IPS-20b (cell line): ENCODE data around the gene BMPR1A.
"Not testable (repeated sequence)": the region's sequence is repeated elsewhere in the genome, so short reads cannot be mapped to it uniquely, and the experiment has no call there.

Experiments used
- H3K27ac ChIP-seq: one replicate; pipeline ENCODE4 v1.5.1; 2013; ENCODE audit warnings: low read length
- H3K27me3 ChIP-seq: 2 replicates; pipeline ENCODE4 v1.6.1; 2013; ENCODE audit warnings: mild to moderate bottlenecking, low read length, inconsistent platforms; ENCODE audit not compliant: insufficient read depth
- H3K36me3 ChIP-seq: 2 replicates; pipeline ENCODE4 v1.6.1; 2013; ENCODE audit warnings: low read depth, mild to moderate bottlenecking, inconsistent platforms, low read length, moderate library complexity; ENCODE audit not compliant: insufficient read depth
- H3K4me1 ChIP-seq: 2 replicates; pipeline ENCODE4 v1.6.1; 2013; ENCODE audit warnings: mild to moderate bottlenecking, control low read depth, inconsistent platforms, low read length, moderate library complexity; ENCODE audit not compliant: insufficient read depth
- H3K4me3 ChIP-seq: 2 replicates; pipeline ENCODE4 v1.5.1; 2013; ENCODE audit warnings: mild to moderate bottlenecking, low read length, inconsistent platforms
- H3K9ac ChIP-seq: 2 replicates; pipeline ENCODE4 v1.6.1; 2013; ENCODE audit warnings: low read depth, mild to moderate bottlenecking, inconsistent platforms, low read length, moderate library complexity
- H3K9me3 ChIP-seq: 2 replicates; pipeline ENCODE4 v1.6.1; 2013; ENCODE audit warnings: mild to moderate bottlenecking, low read depth, low read length, inconsistent platforms; ENCODE audit not compliant: insufficient read depth

The BMPR1A gene

DNA sequence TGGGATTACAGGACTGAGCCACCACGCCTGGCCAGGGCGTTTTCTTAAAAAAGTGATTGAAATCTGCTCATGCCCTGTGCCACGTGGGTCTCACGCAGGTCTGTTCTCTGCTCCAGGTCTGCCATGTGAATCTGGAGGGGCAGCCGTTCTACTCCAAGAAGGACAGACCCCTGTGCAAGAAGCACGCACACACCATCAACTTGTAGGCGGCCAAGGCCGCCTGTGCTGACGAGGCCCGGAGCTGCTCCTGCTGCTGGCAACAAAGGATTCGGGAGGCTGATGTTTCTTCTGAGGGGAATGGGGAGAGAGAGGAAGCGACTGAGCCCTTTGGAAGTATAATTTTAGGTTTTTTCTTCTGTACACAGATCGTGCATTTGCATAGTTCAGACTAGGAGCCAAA, 23.6 kb upstream of the BMPR1A start:
- no peak overlapping the region for H3K27ac ChIP-seq

DNA sequence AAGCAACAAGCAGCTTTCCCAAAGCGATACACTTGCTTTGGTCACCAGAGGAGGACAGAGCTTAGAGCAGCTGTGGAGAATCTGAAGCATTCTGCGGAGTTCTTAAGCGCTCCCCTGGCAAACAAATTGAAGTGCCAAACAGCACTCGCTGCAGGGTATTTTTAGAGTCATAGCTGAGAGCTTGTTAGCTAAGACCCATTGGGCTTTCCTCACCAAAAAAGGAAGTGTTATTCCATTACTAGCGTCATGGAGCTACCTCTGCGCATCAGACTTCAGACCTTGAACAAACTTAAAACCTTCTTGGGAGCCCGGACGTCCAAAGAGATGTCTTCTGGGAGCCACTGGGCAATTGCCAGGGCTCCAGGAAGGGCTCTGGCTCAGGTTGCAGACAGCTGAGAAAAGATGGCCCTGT, 23.2 kb upstream of the BMPR1A start:
- Histone ChIP-seq H3K4me1 (peaks cover 3% of the 10 kb centered on the region; the same call in 1 of the 2 replicates), H3K27me3 (no peaks in the 10 kb centered on the region), H3K9ac (no peak overlapping the region), H3K36me3 (no peaks in the 10 kb centered on the region), H3K27ac (no peak overlapping the region), H3K4me3 (no peak overlapping the region), H3K9me3 (no peaks in the 10 kb centered on the region)

More for the DNA sequence above, 23.6 kb upstream of the BMPR1A start:
- H3K9me3 ChIP-seq = no peaks in the 10 kb centered on the region
- no peaks in the 10 kb centered on the region for H3K27me3 ChIP-seq
- H3K9ac ChIP-seq = no peak overlapping the region
- peaks cover 3% of the 10 kb centered on the region; the same call in 1 of the 2 replicates for H3K4me1 ChIP-seq
- H3K36me3 ChIP-seq = no peaks in the 10 kb centered on the region
- H3K4me3 ChIP-seq = no peak overlapping the region

DNA sequence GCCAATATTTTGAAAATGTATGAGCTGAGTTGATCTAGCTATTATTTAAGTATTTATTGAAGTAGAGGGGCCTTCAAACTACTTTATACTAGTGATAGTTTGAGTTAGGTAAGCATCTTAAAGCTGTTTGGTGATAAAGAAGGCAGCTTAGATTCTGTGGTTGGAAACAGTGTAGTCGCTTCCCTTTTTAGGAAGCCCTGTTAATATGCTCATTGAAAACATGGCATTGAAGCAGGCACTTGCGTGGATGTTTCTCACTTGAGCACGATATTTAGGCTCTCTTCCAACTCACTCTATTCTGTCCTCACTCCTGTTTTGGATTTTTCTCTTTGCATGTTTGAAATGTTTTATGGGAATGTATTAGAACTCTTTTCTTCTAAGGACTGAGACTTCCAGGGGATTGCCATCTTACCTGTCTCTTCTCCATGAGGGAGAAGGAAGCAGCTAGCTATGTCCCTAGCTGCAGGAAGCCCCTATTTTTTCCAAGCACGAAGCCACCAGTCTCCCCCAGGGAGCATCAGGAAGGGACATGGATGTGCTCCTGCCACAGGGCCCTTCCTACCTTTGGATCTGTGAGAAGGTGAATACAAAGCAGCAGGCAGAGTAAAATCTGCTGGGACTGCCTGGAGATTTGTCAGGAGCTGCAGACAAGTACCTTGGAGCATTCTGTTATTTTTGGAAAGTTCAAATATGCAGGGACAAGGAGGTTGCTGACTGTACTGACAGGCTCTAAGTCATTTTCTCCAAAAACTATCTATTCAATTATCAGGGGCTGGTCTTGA, 22.0 kb upstream of the BMPR1A start:
- Histone ChIP-seq H3K4me3 (no peak overlapping the region), H3K4me1 (peaks cover 3% of the 10 kb centered on the region; the same call in 1 of the 2 replicates), H3K27ac (no peak overlapping the region), H3K27me3 (no peaks in the 10 kb centered on the region), H3K9me3 (no peaks in the 10 kb centered on the region), H3K9ac (no peak overlapping the region), H3K36me3 (no peaks in the 10 kb centered on the region)

DNA sequence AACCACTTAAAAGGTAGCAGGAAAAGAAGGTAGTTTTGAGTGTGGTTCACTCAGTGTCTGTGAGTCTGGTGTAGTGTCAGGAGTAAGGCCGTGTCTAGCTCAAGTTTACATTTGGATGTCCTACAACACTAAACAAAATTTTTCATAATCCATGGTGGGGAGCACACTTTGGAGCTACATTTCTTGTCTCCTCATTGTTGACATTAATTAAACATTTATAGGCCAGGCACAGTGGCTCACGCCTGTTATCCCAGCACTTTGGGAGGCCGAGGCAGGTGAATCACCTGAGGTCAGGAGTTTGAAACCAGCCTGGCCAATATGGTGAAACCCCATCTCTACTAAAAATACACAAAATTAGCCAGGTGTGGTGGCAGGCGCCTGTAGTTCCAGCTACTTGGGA, 21.1 kb upstream of the BMPR1A start:
- not testable (repeated sequence) for H3K27ac ChIP-seq, H3K4me3 ChIP-seq, H3K9me3 ChIP-seq, H3K36me3 ChIP-seq, H3K4me1 ChIP-seq, H3K9ac ChIP-seq, H3K27me3 ChIP-seq

DNA sequence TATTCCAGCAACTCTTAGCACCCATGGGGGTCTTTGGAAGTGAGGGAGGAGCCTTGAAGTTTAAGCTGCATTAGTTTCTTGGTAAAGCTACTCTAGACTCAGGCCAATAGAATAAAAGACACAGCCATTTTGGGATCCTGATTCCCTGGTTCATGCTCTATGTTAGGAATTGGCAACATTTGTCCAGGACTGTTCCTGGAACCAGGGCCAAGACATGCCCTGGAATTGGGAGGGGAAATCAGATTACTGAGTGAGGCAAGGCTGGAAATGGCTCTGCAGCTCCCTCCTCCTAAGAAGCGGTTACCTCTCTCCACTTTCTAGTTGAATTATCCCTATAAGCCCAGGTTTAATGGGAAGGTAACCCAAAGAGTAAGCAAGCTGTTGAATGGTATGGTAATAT, 14.2 kb upstream of the BMPR1A start:
- Histone ChIP-seq H3K4me1 (no peaks in the 10 kb centered on the region), H3K27me3 (no peaks in the 10 kb centered on the region), H3K36me3 (no peaks in the 10 kb centered on the region), H3K4me3 (no peak overlapping the region), H3K9me3 (no peaks in the 10 kb centered on the region), H3K27ac (no peak overlapping the region), H3K9ac (no peak overlapping the region)

DNA sequence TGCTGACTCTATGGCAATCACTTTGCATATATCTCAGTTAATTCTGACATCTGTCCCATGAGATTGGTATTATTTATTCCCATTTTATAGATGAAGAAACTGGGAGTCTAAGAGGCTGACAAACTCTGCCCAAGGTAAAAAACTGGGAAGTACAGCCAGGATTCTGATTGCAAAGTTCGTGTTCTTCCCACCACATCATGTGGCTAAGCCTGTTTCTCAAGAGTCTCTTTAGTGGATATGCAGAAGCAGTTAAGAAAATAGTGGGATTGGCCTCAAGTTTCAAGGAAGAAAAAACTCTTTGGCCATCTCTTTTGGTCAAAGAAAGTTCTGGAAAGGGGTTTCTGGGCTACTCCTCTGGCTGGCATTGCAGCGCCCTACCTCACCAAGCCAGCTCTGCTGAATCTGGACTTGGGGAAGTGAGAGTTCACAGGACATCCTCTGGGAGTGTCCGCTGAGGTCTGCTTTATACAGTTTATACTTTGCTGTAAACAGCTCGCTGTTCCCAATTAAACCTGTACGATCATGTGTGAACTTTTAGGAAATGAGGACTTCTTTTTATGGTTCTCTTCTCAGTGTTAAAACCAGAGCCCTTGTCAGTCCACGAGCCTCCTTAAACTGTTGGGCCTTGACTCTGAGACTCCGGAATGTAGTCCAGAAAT, 12.2 kb upstream of the BMPR1A start:
- Histone ChIP-seq H3K9ac (no peak overlapping the region), H3K27me3 (no peaks in the 10 kb centered on the region), H3K4me1 (no peaks in the 10 kb centered on the region), H3K27ac (no peak overlapping the region), H3K36me3 (no peaks in the 10 kb centered on the region), H3K9me3 (no peaks in the 10 kb centered on the region), H3K4me3 (no peak overlapping the region)

DNA sequence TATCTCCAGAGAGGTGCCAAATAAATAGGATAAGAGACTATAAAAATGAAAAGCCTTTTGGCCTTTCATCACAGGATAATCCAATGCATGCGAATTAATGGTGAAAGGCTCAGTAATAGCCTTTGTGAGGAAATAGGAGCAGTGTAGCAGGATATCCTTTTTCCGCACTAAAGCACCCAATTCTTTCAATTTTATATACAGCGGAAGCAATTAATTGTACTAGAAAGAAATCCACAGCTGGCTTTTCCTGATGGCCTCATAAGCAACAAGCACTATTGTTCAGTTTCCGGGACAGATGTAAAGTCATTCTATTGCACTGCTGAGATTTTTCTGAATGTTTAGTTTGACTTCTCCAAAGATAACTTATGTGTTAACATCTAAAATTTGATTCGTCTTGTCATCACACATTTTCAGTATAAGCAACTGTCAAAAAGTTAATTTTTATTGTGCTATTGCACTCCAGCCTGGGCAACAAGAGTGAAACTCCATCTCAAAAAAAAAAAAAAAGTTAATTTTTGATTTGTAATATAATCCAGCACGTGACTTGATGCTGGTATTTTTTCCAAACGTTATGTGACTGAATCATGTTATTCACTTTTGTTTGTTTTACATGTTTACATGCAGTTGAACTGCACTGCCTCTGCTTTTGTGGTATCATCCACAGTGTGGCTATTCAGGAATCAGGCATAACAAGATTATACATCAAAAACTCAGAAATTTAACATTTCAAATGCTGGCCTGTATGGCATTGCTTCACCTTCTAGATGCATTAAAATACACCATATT, 8.4 kb upstream of the BMPR1A start:
- no peak overlapping the region for H3K27ac ChIP-seq
- no peak overlapping the region for H3K4me3 ChIP-seq
- no peaks in the 10 kb centered on the region for H3K27me3 ChIP-seq
- H3K9ac ChIP-seq = no peak overlapping the region
- H3K4me1 ChIP-seq = peaks cover 8% of the 10 kb centered on the region
- no peaks in the 10 kb centered on the region for H3K36me3 ChIP-seq
- H3K9me3 ChIP-seq = no peaks in the 10 kb centered on the region

DNA sequence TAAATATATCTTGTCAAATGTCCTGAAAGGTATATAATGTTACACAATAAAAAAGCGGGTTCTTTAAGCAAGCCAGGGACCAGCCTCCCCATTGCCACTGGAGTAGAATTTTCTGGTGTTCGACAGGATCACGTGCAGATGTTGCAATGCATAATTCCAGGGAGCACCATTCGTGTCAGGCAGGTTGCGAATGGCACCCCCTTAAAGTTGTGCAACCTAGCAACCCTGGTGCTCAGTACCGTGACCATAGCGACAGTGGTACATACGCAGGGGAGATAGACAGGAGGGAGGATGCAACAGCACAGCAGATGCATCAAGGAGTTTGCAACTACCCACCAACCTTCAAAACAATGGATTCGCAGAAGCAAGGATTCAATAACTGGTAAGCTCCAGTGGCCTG, 6.6 kb upstream of the BMPR1A start:
- no peak overlapping the region for H3K9ac ChIP-seq
- peaks cover 8% of the 10 kb centered on the region for H3K4me1 ChIP-seq
- H3K27ac ChIP-seq = no peak overlapping the region
- H3K4me3 ChIP-seq = no peak overlapping the region
- H3K27me3 ChIP-seq = no peaks in the 10 kb centered on the region
- no peaks in the 10 kb centered on the region for H3K36me3 ChIP-seq
- no peaks in the 10 kb centered on the region for H3K9me3 ChIP-seq

DNA sequence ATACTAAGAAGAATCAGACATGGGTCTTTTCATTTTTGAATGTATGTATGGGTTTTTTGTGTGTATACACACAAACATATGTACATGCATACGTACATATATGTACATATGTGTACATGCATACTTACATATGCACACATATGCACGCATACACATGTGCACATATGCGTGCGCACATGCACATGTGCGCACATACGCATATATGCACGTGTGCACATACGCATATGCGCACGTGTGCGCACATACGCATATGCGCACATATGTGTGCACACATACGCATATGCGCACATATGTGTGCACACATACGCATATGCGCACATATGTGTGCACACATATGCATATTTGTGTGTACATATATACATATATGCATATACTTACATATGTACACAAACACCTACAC, 4.9 kb upstream of the BMPR1A start:
- no peaks in the 10 kb centered on the region for H3K27me3 ChIP-seq
- H3K27ac ChIP-seq = no peak overlapping the region
- no peak overlapping the region for H3K9ac ChIP-seq
- H3K4me1 ChIP-seq = peaks cover 11% of the 10 kb centered on the region
- H3K36me3 ChIP-seq = no peaks in the 10 kb centered on the region
- H3K9me3 ChIP-seq = no peaks in the 10 kb centered on the region
- H3K4me3 ChIP-seq = no peak overlapping the region

DNA sequence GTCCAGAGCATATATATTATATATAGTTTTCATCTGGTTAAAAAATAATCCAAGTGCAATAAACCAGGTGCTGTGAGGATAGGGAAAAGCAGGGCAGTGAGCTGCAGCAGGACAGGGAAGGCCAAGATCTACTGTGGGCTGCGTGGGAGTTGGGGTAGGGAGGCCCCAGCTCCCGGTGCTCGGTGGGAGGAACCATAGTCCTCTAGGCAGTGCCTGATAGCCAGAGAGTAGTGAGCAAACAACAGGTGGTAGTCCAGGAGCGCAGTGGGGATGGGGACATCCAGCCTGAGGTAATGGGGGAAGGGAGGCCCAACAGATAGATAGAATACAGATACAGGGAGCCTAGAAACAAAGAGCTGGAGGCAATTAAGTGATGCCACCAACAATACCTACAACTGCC, 4.1 kb upstream of the BMPR1A start:
- no peak overlapping the region for H3K9ac ChIP-seq
- no peaks in the 10 kb centered on the region for H3K9me3 ChIP-seq
- H3K4me1 ChIP-seq = peaks cover 11% of the 10 kb centered on the region
- no peaks in the 10 kb centered on the region for H3K27me3 ChIP-seq
- H3K27ac ChIP-seq = no peak overlapping the region
- no peak overlapping the region for H3K4me3 ChIP-seq
- H3K36me3 ChIP-seq = no peaks in the 10 kb centered on the region

DNA sequence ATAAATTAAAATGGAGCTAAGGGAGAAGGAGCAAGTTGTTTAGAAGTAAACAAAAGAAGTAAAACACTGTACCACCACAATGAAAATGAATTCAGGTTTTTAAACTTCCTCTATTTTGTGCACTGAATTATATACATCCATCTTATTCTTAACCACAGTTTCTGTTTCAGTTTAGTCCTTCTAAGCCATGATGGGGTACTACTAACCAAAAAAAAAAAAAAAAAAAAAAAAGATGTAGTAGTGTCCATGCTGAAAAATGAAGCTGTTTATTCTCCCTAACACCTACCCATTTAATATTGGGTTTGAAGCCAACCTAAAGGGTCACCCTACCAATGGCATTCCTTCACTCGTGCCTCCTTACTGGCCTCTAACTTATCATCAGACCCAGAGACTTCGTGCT, 3.4 kb upstream of the BMPR1A start:
- no peaks in the 10 kb centered on the region for H3K9me3 ChIP-seq
- no peaks in the 10 kb centered on the region for H3K36me3 ChIP-seq
- no peak overlapping the region for H3K27ac ChIP-seq
- peaks cover 11% of the 10 kb centered on the region for H3K4me1 ChIP-seq
- H3K4me3 ChIP-seq = no peak overlapping the region
- no peaks in the 10 kb centered on the region for H3K27me3 ChIP-seq
- no peak overlapping the region for H3K9ac ChIP-seq
